LNCaP clone FGC (cell line): Measurements from ENCODE around the gene CFAP91.

Experiments used
- DNase-seq: peaks from one replicate; pipeline ENCODE4 v3.0.0-alpha.2; 2011; ENCODE audit warnings: low read depth
- H3K4me3 ChIP-seq: 2 replicates; pipeline ENCODE4 v1.5.1; 2011; ENCODE audit warnings: mild to moderate bottlenecking, low read depth, low read length, control low read depth
- CTCF ChIP-seq: IDR thresholded peaks from 2 replicates; pipeline ENCODE4 v1.5.1; 2012; ENCODE audit warnings: mild to moderate bottlenecking; ENCODE audit not compliant: control insufficient read depth, insufficient read depth; ENCODE audit errors: extremely low read depth

Gene CFAP91

GRCh38 chr3:119751423-119751822, 48.6 kb downstream of the CFAP91 start:
- no peak for DNase-seq
- no peak for TF ChIP-seq CTCF
- no peak overlapping the region for H3K4me3 ChIP-seq
